CD4-positive, alpha-beta memory T cell (primary cell): ENCODE data around the gene CST7. TPM values are rescaled to one million over a fixed set of nuclear protein-coding genes. Genes with fewer than 3 reads are reported as not detected.
"Not testable (repeated sequence)": the region's sequence is repeated elsewhere in the genome, so short reads cannot be mapped to it uniquely, and the experiment has no call there.

Experiments
- CTCF ChIA-PET: fragments of 350-600 bp; sonication (Branson Sonifier 250); formaldehyde crosslinking; loops from one replicate; lab custom pipeline; 2021; ENCODE audit warnings: inconsistent platforms; ENCODE audit not compliant: partially characterized antibody; lab: Charles Lee
- POLR2A ChIA-PET: fragments of 350-600 bp; sonication (Branson Sonifier 250); formaldehyde crosslinking; loops from one replicate; lab custom pipeline; 2021; ENCODE audit not compliant: partially characterized antibody; lab: Charles Lee
- DNase-seq, 5 donors: peaks; one replicate each; pipeline versions ENCODE4 v3.0.0 to v3.0.0-alpha.2; 2020 to 2022; ENCODE audit warnings: mixed read lengths in 1 of 5
- H3K27ac ChIP-seq: one replicate; pipeline ENCODE4 v1.7.0; 2013; ENCODE audit warnings: low read depth, low read length
- H3K27me3 ChIP-seq: 2 replicates; pipeline ENCODE4 v1.7.0; 2013; ENCODE audit warnings: mild to moderate bottlenecking, low read length, moderate library complexity; ENCODE audit not compliant: insufficient read depth
- H3K36me3 ChIP-seq: 2 replicates; pipeline ENCODE4 v1.7.0; 2013; ENCODE audit warnings: mild to moderate bottlenecking, low read length, moderate library complexity; ENCODE audit not compliant: insufficient read depth
- H3K4me1 ChIP-seq: 2 replicates; pipeline ENCODE4 v1.7.0; 2013; ENCODE audit warnings: mild to moderate bottlenecking, low read length, moderate library complexity; ENCODE audit not compliant: insufficient read depth
- H3K4me3 ChIP-seq, 2 donors: one replicate each; pipeline ENCODE4 v1.7.0; 2013; ENCODE audit warnings: low read length in 2 of 2, mild to moderate bottlenecking in 1 of 2
- H3K9me3 ChIP-seq, 2 donors: one replicate each; pipeline ENCODE4 v1.7.0; 2013; ENCODE audit warnings: low read length in 2 of 2, control low read depth in 1 of 2; ENCODE audit not compliant: control insufficient read depth in 1 of 2
- H3K27ac Mint-ChIP-seq, 7 donors: one replicate each; pipeline ENCODE4 v1.8.0; 2020 to 2021; ENCODE audit warnings: mixed read lengths in 7 of 7, mild to moderate bottlenecking in 6 of 7, inconsistent platforms in 3 of 7, moderate library complexity in 3 of 7
- H3K27me3 Mint-ChIP-seq, 2 donors: one replicate each; pipeline ENCODE4 v1.8.0; 2020 to 2021; ENCODE audit warnings: mixed read lengths in 2 of 2
- H3K36me3 Mint-ChIP-seq, 2 donors: one replicate each; pipeline ENCODE4 v1.8.0; 2020 to 2021; ENCODE audit warnings: mixed read lengths in 2 of 2, inconsistent platforms in 1 of 2, mild to moderate bottlenecking in 1 of 2
- H3K4me1 Mint-ChIP-seq, 4 donors: one replicate each; pipeline ENCODE4 v1.8.0; 2020 to 2021; ENCODE audit warnings: mixed read lengths in 4 of 4, mild to moderate bottlenecking in 1 of 4
- H3K4me3 Mint-ChIP-seq, 8 donors: one replicate each; pipeline ENCODE4 v1.8.0; 2020 to 2021; ENCODE audit warnings: mixed read lengths in 8 of 8, mild to moderate bottlenecking in 7 of 8, moderate library complexity in 6 of 8, inconsistent platforms in 3 of 8
- H3K9me3 Mint-ChIP-seq, 8 donors: one replicate each; pipeline ENCODE4 v1.8.0; 2020 to 2021; ENCODE audit warnings: mixed read lengths in 8 of 8, mild to moderate bottlenecking in 5 of 8, inconsistent platforms in 3 of 8, moderate library complexity in 1 of 8
- intact Hi-C: fragments of 100-400 bp; cut with micrococcal nuclease; formaldehyde crosslinking; loops from one replicate; pipeline ENCODE4 v1.15.1; 2023
- polyA plus RNA-seq, 2 donors: library from polyadenylated mRNA; unstranded; fragments of 300-500 nt; fragmentation: Illumina TruSeq; gene quantifications; one replicate each; pipeline ENCODE4 v1.2.3, GENCODE V29; 2021
- total RNA-seq, 2 experiments: library from RNA; stranded (reverse); gene quantifications; one replicate each; pipeline ENCODE4 v1.2.3, GENCODE V29; 2021

CST7 gene
- total and polyA plus RNA-seq, 4 experiments from 2014 or later: 23.2 to 62.8 (median 40.5) TPM

GRCh38 chr20:24943196-24943595 lies 5.9 kb upstream of the CST7 start:
- DNase-seq: no peak
- Mint-ChIP-seq H3K4me1 (peaks cover 10 to 24% (median 20%) of the 10 kb centered on the region in 4 donors), H3K27me3 (no peaks in the 10 kb centered on the region), H3K4me3 (no peak overlapping the region), H3K36me3 (peaks cover 21 to 24% of the 10 kb centered on the region in 2 donors), H3K27ac (no peak overlapping the region), H3K9me3 (peaks cover 0 to 38% (median 27%) of the 10 kb centered on the region in 8 donors)
- intact Hi-C loops: no loop called here
- Histone ChIP-seq H3K4me3 (no peak overlapping the region), H3K27ac (no peak overlapping the region), H3K36me3 (no peaks in the 10 kb centered on the region), H3K27me3 (no peaks in the 10 kb centered on the region), H3K9me3 (no peaks in the 10 kb centered on the region), H3K4me1 (peaks cover 6% of the 10 kb centered on the region)
- CTCF ChIA-PET: no interaction called here
- POLR2A ChIA-PET: no interaction called here

GRCh38 chr20:24943731-24944130 lies 5.3 kb upstream of the CST7 start:
- Histone ChIP-seq H3K4me1 (peaks cover 11% of the 10 kb centered on the region), H3K4me3 (no peak overlapping the region), H3K36me3 (no peaks in the 10 kb centered on the region), H3K27me3 (no peaks in the 10 kb centered on the region), H3K27ac (no peak overlapping the region), H3K9me3 (no peaks in the 10 kb centered on the region)
- Mint-ChIP-seq H3K36me3 (peaks cover 21 to 24% of the 10 kb centered on the region in 2 donors), H3K27me3 (no peaks in the 10 kb centered on the region), H3K27ac (no peak overlapping the region), H3K9me3 (peaks cover 0 to 38% (median 28%) of the 10 kb centered on the region in 8 donors), H3K4me3 (no peak overlapping the region), H3K4me1 (peaks cover 15 to 29% (median 25%) of the 10 kb centered on the region in 4 donors)
- no peak for DNase-seq
- intact Hi-C loops: no loop called here
- ChIA-PET CTCF (interaction anchor here (1.0 kb wide), 1 partner anchor 12 kb away, joined by 4 read pairs; no protein-coding TSS in a partner anchor), POLR2A (no interaction called here)

GRCh38 chr20:24946376-24946775 lies 2.7 kb upstream of the CST7 start:
- H3K9me3 ChIP-seq, H3K27me3 Mint-ChIP-seq, H3K36me3 ChIP-seq, H3K4me3 Mint-ChIP-seq, H3K4me3 ChIP-seq, DNase-seq, POLR2A ChIA-PET, H3K27ac ChIP-seq, intact Hi-C loops, H3K27me3 ChIP-seq, CTCF ChIA-PET: not testable (repeated sequence)
- H3K4me1 ChIP-seq: peaks cover 34% of the 10 kb centered on the region
- Mint-ChIP-seq H3K36me3 (peaks cover 17 to 26% of the 10 kb centered on the region in 2 donors), H3K9me3 (peaks cover 0 to 33% (median 27%) of the 10 kb centered on the region in 8 donors), H3K4me1 (peaks cover 26 to 55% (median 41%) of the 10 kb centered on the region in 4 donors), H3K27ac (peak overlapping the region in 3 of 7 donors; percentile 43 to 98 (median 60))

GRCh38 chr20:24948396-24948938 lies 602 bp upstream of the CST7 start:
- H3K27ac ChIP-seq: peak overlapping the region; percentile 65
- not testable (repeated sequence) for H3K27me3 Mint-ChIP-seq, H3K9me3 ChIP-seq, DNase-seq, H3K4me3 ChIP-seq, H3K36me3 ChIP-seq, H3K27me3 ChIP-seq
- CTCF ChIA-PET: interaction anchor here (4.9 kb wide), 1 partner anchor 17 kb away, joined by 31 read pairs; no protein-coding TSS in a partner anchor
- Mint-ChIP-seq H3K27ac (peak overlapping the region; percentile 81 to 99 (median 96)), H3K4me3 (peak overlapping the region; percentile 65 to 91 (median 84)), H3K9me3 (peaks cover 0 to 33% (median 26%) of the 10 kb centered on the region in 8 donors), H3K36me3 (peaks cover 12 to 32% of the 10 kb centered on the region in 2 donors), H3K4me1 (peaks cover 30 to 73% (median 53%) of the 10 kb centered on the region in 4 donors)
- intact Hi-C loops: loop anchor here (2.0 kb wide), 2 partner anchors 18 to 110 kb away; partner anchors contain the start of gene ACSS1
- POLR2A ChIA-PET: interaction anchor here (0.6 to 4.2 kb wide), 8 partner anchors 12 to 921 kb away, joined by 3 to 22 read pairs (median 12); partner anchors contain the start of genes ACSS1 and APMAP
- H3K4me1 ChIP-seq: peaks cover 34% of the 10 kb centered on the region

- ChIA-PET POLR2A (interaction anchor here (1.0 to 4.2 kb wide), 8 partner anchors 11 to 245 kb away, joined by 3 to 22 read pairs (median 12); partner anchors contain the start of genes ACSS1, APMAP and ENTPD6), CTCF (interaction anchor here (1.8 to 4.9 kb wide), 2 partner anchors 11 to 18 kb away, joined by 6 to 31 read pairs; no protein-coding TSS in a partner anchor)
- Histone ChIP-seq H3K4me3 (peak overlapping the region in 1 of 2 donors; percentile 41), H3K27me3 (no peaks in the 10 kb centered on the region), H3K4me1 (peaks cover 42% of the 10 kb centered on the region), H3K36me3 (no peaks in the 10 kb centered on the region), H3K27ac (peak overlapping the region; percentile 65), H3K9me3 (no peaks in the 10 kb centered on the region)
- H3K27ac Mint-ChIP-seq: peak overlapping the region; percentile 81 to 99 (median 96)
- H3K9me3 Mint-ChIP-seq: peaks cover 0 to 33% (median 22%) of the 10 kb centered on the region in 8 donors
- H3K4me1 Mint-ChIP-seq: peaks cover 33 to 84% (median 60%) of the 10 kb centered on the region in 4 donors
- no peak for DNase-seq
- H3K4me3 Mint-ChIP-seq: peak overlapping the region; percentile 65 to 91 (median 84)
- peaks cover 12 to 32% of the 10 kb centered on the region in 2 donors for H3K36me3 Mint-ChIP-seq
- H3K27me3 Mint-ChIP-seq: no peaks in the 10 kb centered on the region
- intact Hi-C loops: loop anchor here (1.0 to 2.0 kb wide), 4 partner anchors 19 to 246 kb away; partner anchors contain the start of genes ACSS1, APMAP and ENTPD6
Measured at GRCh38 chr20:24949756-24950127, 673 bp downstream of the CST7 start.

GRCh38 chr20:24950128-24950835 lies 1.2 kb downstream of the CST7 start:
- intact Hi-C loops: no loop called here

More at GRCh38 chr20:24950128-24950835, 1.2 kb downstream of the CST7 start:
- Histone ChIP-seq H3K4me3 (peak overlapping the region in 1 of 2 donors; percentile 41), H3K36me3 (no peaks in the 10 kb centered on the region), H3K27me3 (no peaks in the 10 kb centered on the region), H3K4me1 (peaks cover 48% of the 10 kb centered on the region), H3K9me3 (no peaks in the 10 kb centered on the region), H3K27ac (peak overlapping the region; percentile 65)
- ChIA-PET CTCF (interaction anchor here (1.0 to 4.9 kb wide), 3 partner anchors 10 to 114 kb away, joined by 3 to 31 read pairs (median 6); no protein-coding TSS in a partner anchor), POLR2A (interaction anchor here (1.0 to 4.2 kb wide), 8 partner anchors 10 to 245 kb away, joined by 3 to 22 read pairs (median 12); partner anchors contain the start of genes ACSS1, APMAP and ENTPD6)
- Mint-ChIP-seq H3K4me1 (peaks cover 37 to 88% (median 65%) of the 10 kb centered on the region in 4 donors), H3K36me3 (peaks cover 12 to 36% of the 10 kb centered on the region in 2 donors), H3K27me3 (no peaks in the 10 kb centered on the region), H3K27ac (peak overlapping the region; percentile 81 to 99 (median 96)), H3K9me3 (peaks cover 0 to 29% (median 20%) of the 10 kb centered on the region in 8 donors), H3K4me3 (peak overlapping the region; percentile 71 to 91 (median 84))
- no peak for DNase-seq
